SK-N-SH treated with all-trans-retinoic acid at 6 μM for 48 hours (cell line): Measurements from ENCODE around the gene ELK4.

ENCODE experiments used
- ATAC-seq: fragments of 200-7000 bp; cut with Tn5 transposase; 3 replicates; pipeline ENCODE4 v1.9.1; 2020; ENCODE audit warnings: mild to moderate bottlenecking, moderate library complexity
- BACH2 ChIP-seq: fragments of 250-450 bp; sonication (Bioruptor Pico); IDR thresholded peaks from 2 replicates; pipeline ENCODE4 v1.9.0; 2021; ENCODE audit warnings: mild to moderate bottlenecking, borderline replicate concordance
- CREB5 ChIP-seq: fragments of 250-450 bp; sonication (Bioruptor Pico); IDR thresholded peaks from 2 replicates; pipeline ENCODE4 v1.5.1; 2020; ENCODE audit warnings: low read depth, mild to moderate bottlenecking, moderate library complexity
- CSDC2 ChIP-seq: fragments of 250-450 bp; sonication (Bioruptor Pico); IDR thresholded peaks from 2 replicates; pipeline ENCODE4 v1.5.0; 2020; ENCODE audit warnings: mild to moderate bottlenecking, moderate library complexity
- CSRNP3 ChIP-seq: fragments of 250-450 bp; sonication (Bioruptor Pico); IDR thresholded peaks from 2 replicates; pipeline ENCODE4 v1.5.1; 2021; ENCODE audit warnings: mild to moderate bottlenecking, moderate library complexity
- ESRRG ChIP-seq: fragments of 250-450 bp; sonication (Bioruptor Pico); IDR thresholded peaks from 2 replicates; pipeline ENCODE4 v1.6.1; 2021; ENCODE audit warnings: mild to moderate bottlenecking
- GLIS3 ChIP-seq: fragments of 250-450 bp; sonication (Bioruptor Pico); IDR thresholded peaks from 2 replicates; pipeline ENCODE4 v1.5.0; 2020; ENCODE audit warnings: mild to moderate bottlenecking, moderate library complexity
- ISL1 ChIP-seq: fragments of 250-450 bp; sonication (Bioruptor Pico); IDR thresholded peaks from 2 replicates; pipeline ENCODE4 v2.1.2; 2022; ENCODE audit warnings: mild to moderate bottlenecking, moderate library complexity
- OSR1 ChIP-seq: fragments of 250-450 bp; sonication (Bioruptor Pico); IDR thresholded peaks from 2 replicates; pipeline ENCODE4 v1.8.0; 2022; ENCODE audit warnings: moderate library complexity, mild to moderate bottlenecking, inconsistent platforms
- PPARA ChIP-seq: fragments of 250-450 bp; sonication (Bioruptor Pico); IDR thresholded peaks from 2 replicates; pipeline ENCODE4 v1.5.0; 2020; ENCODE audit warnings: mild to moderate bottlenecking, borderline replicate concordance
- RARB ChIP-seq: fragments of 250-450 bp; sonication (Bioruptor Pico); IDR thresholded peaks from 2 replicates; pipeline ENCODE4 v1.8.0; 2021; ENCODE audit warnings: mild to moderate bottlenecking, moderate library complexity
- SNAI2 ChIP-seq: fragments of 250-450 bp; sonication (Bioruptor Pico); IDR thresholded peaks from 2 replicates; pipeline ENCODE4 v1.5.0; 2020; ENCODE audit warnings: mild to moderate bottlenecking, moderate library complexity
- TCF4 ChIP-seq: fragments of 250-450 bp; sonication (Bioruptor Pico); IDR thresholded peaks from 2 replicates; pipeline ENCODE4 v1.8.0; 2021; ENCODE audit warnings: mild to moderate bottlenecking, moderate library complexity, borderline replicate concordance
- TSHZ2 ChIP-seq: fragments of 250-450 bp; sonication (Bioruptor Pico); IDR thresholded peaks from 2 replicates; pipeline ENCODE4 v1.5.0; 2020; ENCODE audit warnings: mild to moderate bottlenecking, moderate library complexity
- ZC3H10 ChIP-seq: fragments of 250-450 bp; sonication (Bioruptor Pico); IDR thresholded peaks from 2 replicates; pipeline ENCODE4 v1.5.1; 2021; ENCODE audit warnings: mild to moderate bottlenecking, moderate library complexity
- ZFP3 ChIP-seq: fragments of 250-450 bp; sonication (Bioruptor Pico); IDR thresholded peaks from 2 replicates; pipeline ENCODE4 v1.5.0; 2020; ENCODE audit warnings: mild to moderate bottlenecking, moderate library complexity
- ZFP30 ChIP-seq: fragments of 450-650 bp; formaldehyde crosslinking; IDR thresholded peaks from 2 replicates; pipeline ENCODE4 v1.5.0; 2022; ENCODE audit warnings: mild to moderate bottlenecking, moderate library complexity
- ZNF565 ChIP-seq: fragments of 450-650 bp; formaldehyde crosslinking; conservative IDR thresholded peaks from 2 replicates; pipeline ENCODE4 v1.5.0; 2020; ENCODE audit warnings: low read depth, mild to moderate bottlenecking, moderate library complexity
- ZNF8 ChIP-seq: fragments of 450-650 bp; formaldehyde crosslinking; IDR thresholded peaks from 2 replicates; pipeline ENCODE4 v1.5.0; 2020; ENCODE audit warnings: mild to moderate bottlenecking, moderate library complexity
- TF ChIP-seq, protein P1 (sequence below): fragments of 250-450 bp; sonication (Bioruptor Pico); IDR thresholded peaks from 2 replicates; pipeline ENCODE4 v1.8.0; 2021; ENCODE audit warnings: low read depth, mild to moderate bottlenecking, moderate library complexity, borderline replicate concordance
- TF ChIP-seq, protein P2 (sequence below): fragments of 250-450 bp; sonication (Bioruptor Pico); IDR thresholded peaks from 2 replicates; pipeline ENCODE4 v1.8.0; 2020; ENCODE audit warnings: mild to moderate bottlenecking, moderate library complexity, borderline replicate concordance

The ELK4 gene

GRCh38 chr1:205658943-205659581 is 27.3 kb upstream of the ELK4 start:
- TF ChIP-seq ISL1 (no peak), PPARA (CRISPR knock-in tag) (no peak), TSHZ2 (CRISPR knock-in tag) (no peak), ZFP3 (CRISPR knock-in tag) (no peak), OSR1 (no peak), CREB5 (CRISPR knock-in tag) (no peak), ESRRG (CRISPR knock-in tag) (no peak), ZC3H10 (CRISPR knock-in tag) (no peak), CSRNP3 (CRISPR knock-in tag) (no peak), TCF4 (CRISPR knock-in tag) (no peak), ZNF8 (CRISPR knock-in tag) (no peak), ZNF565 (CRISPR knock-in tag) (no peak), SNAI2 (no peak), ZFP30 (no peak), RARB (no peak), BACH2 (CRISPR knock-in tag) (no peak), GLIS3 (no peak)
- TF ChIP-seq, protein P1, sequence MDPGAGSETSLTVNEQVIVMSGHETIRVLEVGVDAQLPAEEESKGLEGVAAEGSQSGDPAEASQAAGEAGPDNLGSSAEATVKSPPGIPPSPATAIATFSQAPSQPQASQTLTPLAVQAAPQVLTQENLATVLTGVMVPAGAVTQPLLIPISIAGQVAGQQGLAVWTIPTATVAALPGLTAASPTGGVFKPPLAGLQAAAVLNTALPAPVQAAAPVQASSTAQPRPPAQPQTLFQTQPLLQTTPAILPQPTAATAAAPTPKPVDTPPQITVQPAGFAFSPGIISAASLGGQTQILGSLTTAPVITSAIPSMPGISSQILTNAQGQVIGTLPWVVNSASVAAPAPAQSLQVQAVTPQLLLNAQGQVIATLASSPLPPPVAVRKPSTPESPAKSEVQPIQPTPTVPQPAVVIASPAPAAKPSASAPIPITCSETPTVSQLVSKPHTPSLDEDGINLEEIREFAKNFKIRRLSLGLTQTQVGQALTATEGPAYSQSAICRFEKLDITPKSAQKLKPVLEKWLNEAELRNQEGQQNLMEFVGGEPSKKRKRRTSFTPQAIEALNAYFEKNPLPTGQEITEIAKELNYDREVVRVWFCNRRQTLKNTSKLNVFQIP (CRISPR knock-in tag) = no peak
- TF ChIP-seq, protein P2, sequence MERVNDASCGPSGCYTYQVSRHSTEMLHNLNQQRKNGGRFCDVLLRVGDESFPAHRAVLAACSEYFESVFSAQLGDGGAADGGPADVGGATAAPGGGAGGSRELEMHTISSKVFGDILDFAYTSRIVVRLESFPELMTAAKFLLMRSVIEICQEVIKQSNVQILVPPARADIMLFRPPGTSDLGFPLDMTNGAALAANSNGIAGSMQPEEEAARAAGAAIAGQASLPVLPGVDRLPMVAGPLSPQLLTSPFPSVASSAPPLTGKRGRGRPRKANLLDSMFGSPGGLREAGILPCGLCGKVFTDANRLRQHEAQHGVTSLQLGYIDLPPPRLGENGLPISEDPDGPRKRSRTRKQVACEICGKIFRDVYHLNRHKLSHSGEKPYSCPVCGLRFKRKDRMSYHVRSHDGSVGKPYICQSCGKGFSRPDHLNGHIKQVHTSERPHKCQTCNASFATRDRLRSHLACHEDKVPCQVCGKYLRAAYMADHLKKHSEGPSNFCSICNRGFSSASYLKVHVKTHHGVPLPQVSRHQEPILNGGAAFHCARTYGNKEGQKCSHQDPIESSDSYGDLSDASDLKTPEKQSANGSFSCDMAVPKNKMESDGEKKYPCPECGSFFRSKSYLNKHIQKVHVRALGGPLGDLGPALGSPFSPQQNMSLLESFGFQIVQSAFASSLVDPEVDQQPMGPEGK (CRISPR knock-in tag) = no peak
- TF ChIP-seq, all 23 proteins: peak for 0
- peak; percentile 93 for ATAC-seq

GRCh38 chr1:205656236-205656635 is 24.4 kb upstream of the ELK4 start:
- no peak for ATAC-seq
- TF ChIP-seq ZNF8 (CRISPR knock-in tag) = no peak
- no peak for TF ChIP-seq ISL1
- TF ChIP-seq, protein P2 (CRISPR knock-in tag) = no peak
- no peak for TF ChIP-seq TCF4 (CRISPR knock-in tag)
- TF ChIP-seq CSDC2 (CRISPR knock-in tag) = no peak
- TF ChIP-seq BACH2 (CRISPR knock-in tag) = no peak
- no peak for TF ChIP-seq ZC3H10 (CRISPR knock-in tag)
- TF ChIP-seq PPARA (CRISPR knock-in tag) = no peak
- TF ChIP-seq TSHZ2 (CRISPR knock-in tag) = no peak
- TF ChIP-seq, protein P1 (CRISPR knock-in tag) = no peak
- no peak for TF ChIP-seq CSRNP3 (CRISPR knock-in tag)
